ENCODE results near the gene GOLGA6D.
"Not testable (repeated sequence)": the region's sequence is repeated elsewhere in the genome, so short reads cannot be mapped to it uniquely, and the experiment has no call there.

Gene GOLGA6D

GRCh38 chr15:75298541-75299310 is 16.1 kb downstream of the GOLGA6D start:
- not testable (repeated sequence) for H3K27me3 ChIP-seq (ENCODE audit: control insufficient read depth in 1 of 2, insufficient read depth in 2 of 2, low read length in 2 of 2)

DNA sequence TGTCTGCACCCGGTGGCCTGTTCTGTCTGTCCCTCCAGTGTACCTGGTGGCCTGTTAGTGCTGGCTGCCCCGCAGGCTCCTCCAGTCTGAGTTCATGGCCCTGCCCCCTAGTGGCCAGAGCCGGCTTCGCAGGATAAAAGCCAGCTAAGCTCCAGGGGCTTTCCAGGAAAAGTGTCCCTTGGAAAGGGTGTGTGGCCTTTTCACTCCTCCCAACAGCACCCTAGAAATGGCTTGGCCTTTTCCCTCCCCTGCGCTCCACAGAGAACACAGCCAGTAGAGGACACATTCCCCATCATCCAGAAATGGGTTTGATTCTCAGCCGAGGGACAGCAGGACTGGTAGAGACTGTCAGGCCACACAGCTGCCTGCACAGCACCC is 16.7 kb downstream of the GOLGA6D start:
- not testable (repeated sequence) for H3K27ac ChIP-seq (ENCODE audit: low read depth, low read length); H3K4me1 ChIP-seq (ENCODE audit: insufficient read depth, low read length); H3K9ac ChIP-seq (ENCODE audit: low read length); H3K9me3 ChIP-seq (ENCODE audit: low read length); H3K27me3 ChIP-seq (ENCODE audit: control insufficient read depth in 1 of 2, insufficient read depth in 2 of 2, low read length in 2 of 2); H3K4me3 ChIP-seq (ENCODE audit: low read depth in 1 of 2, low read length in 2 of 2); H3K36me3 ChIP-seq (ENCODE audit: insufficient read depth, low read length)

More at GRCh38 chr15:75298541-75299310, 16.1 kb downstream of the GOLGA6D start:
- not testable (repeated sequence) for H3K4me3 ChIP-seq (ENCODE audit: low read depth in 1 of 2, low read length in 2 of 2); H3K9me3 ChIP-seq (ENCODE audit: low read length); H3K36me3 ChIP-seq (ENCODE audit: insufficient read depth, low read length); H3K27ac ChIP-seq (ENCODE audit: low read depth, low read length); H3K9ac ChIP-seq (ENCODE audit: low read length); H3K4me1 ChIP-seq (ENCODE audit: insufficient read depth, low read length)

DNA sequence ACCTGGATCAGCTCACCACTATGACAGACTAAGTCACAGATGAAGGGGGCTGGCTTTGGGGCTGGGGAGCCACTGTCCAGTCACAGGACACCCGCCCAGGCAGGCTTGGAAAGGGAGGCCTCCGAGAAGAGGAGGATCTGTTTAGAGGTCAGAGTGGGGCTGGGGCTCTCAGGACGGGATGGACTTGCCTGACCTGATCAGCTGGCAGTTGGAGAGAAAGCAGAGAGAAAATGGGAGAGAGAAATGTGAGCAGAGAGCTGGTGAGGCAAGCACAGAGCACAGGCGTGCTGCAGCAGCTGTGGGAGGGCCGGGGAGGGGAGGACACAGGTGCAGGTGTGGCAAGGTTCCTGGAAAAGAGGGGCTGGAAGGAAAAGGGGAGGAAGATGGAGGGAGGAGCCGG is 17.4 kb downstream of the GOLGA6D start:
- H3K27ac ChIP-seq (ENCODE audit: low read depth, low read length); H3K4me1 ChIP-seq (ENCODE audit: insufficient read depth, low read length); H3K9ac ChIP-seq (ENCODE audit: low read length): not testable (repeated sequence)

GRCh38 chr15:75302318-75302717 is 19.7 kb downstream of the GOLGA6D start:
- no peak overlapping the region for H3K9ac ChIP-seq (ENCODE audit: low read length)
- no peaks in the 10 kb centered on the region for H3K9me3 ChIP-seq (ENCODE audit: low read length)
- no peaks in the 10 kb centered on the region for H3K4me1 ChIP-seq (ENCODE audit: insufficient read depth, low read length)

More for the DNA sequence above, 17.4 kb downstream of the GOLGA6D start:
- not testable (repeated sequence) for H3K4me3 ChIP-seq (ENCODE audit: low read depth in 1 of 2, low read length in 2 of 2); H3K9me3 ChIP-seq (ENCODE audit: low read length); H3K27me3 ChIP-seq (ENCODE audit: control insufficient read depth in 1 of 2, insufficient read depth in 2 of 2, low read length in 2 of 2); H3K36me3 ChIP-seq (ENCODE audit: insufficient read depth, low read length)

DNA sequence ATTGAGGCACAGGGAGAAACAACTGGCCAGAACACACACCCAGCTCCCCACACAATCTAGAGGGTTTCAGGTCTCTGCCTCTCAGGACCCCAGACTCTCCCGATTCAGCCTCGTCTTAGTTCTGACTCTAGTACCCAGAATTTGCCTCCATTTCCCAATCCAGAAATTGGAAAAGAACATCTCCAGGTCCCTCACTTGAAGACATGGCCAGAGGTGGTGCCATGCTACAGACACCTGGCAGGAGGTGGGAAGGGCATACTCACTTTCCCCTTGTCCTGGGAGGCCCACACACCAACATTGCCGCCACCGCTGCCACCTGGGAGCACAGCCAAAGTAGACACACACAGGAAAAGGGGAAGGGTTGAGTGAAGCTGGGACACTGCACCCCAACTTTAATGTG is 20.1 kb downstream of the GOLGA6D start:
- not testable (repeated sequence) for H3K36me3 ChIP-seq (ENCODE audit: insufficient read depth, low read length); H3K9ac ChIP-seq (ENCODE audit: low read length); H3K27ac ChIP-seq (ENCODE audit: low read depth, low read length); H3K9me3 ChIP-seq (ENCODE audit: low read length); H3K27me3 ChIP-seq (ENCODE audit: control insufficient read depth in 1 of 2, insufficient read depth in 2 of 2, low read length in 2 of 2); H3K4me3 ChIP-seq (ENCODE audit: low read depth in 1 of 2, low read length in 2 of 2); H3K4me1 ChIP-seq (ENCODE audit: insufficient read depth, low read length)

More at GRCh38 chr15:75302318-75302717, 19.7 kb downstream of the GOLGA6D start:
- Histone ChIP-seq H3K27ac (ENCODE audit: low read depth, low read length) (no peak overlapping the region), H3K4me3 (ENCODE audit: low read depth in 1 of 2, low read length in 2 of 2) (no peak overlapping the region), H3K27me3 (ENCODE audit: control insufficient read depth in 1 of 2, insufficient read depth in 2 of 2, low read length in 2 of 2) (no peaks in the 10 kb centered on the region), H3K36me3 (ENCODE audit: insufficient read depth, low read length) (no peaks in the 10 kb centered on the region)

DNA sequence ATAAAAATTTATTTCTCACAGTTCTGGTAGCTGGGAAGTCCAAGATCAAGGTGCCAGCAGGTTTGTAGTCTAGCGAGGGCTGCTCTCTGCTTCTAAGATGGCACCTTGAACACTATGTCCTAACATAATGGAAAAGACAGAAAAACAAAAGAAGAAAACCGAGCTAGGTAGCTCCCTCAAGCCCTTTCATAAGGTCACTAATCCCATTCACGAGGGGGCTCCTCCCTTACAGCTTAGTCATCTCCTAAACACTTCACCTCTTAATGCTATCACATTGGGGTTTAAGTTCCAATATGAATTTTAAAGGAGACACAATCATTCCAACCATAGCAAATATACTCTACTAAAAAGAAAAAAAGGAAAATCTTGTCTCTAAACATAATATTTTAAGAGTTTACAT is 23.6 kb downstream of the GOLGA6D start:
- Histone ChIP-seq H3K4me1 (ENCODE audit: insufficient read depth, low read length) (no peaks in the 10 kb centered on the region), H3K9ac (ENCODE audit: low read length) (no peak overlapping the region), H3K27me3 (ENCODE audit: control insufficient read depth in 1 of 2, insufficient read depth in 2 of 2, low read length in 2 of 2) (no peaks in the 10 kb centered on the region), H3K27ac (ENCODE audit: low read depth, low read length) (no peak overlapping the region), H3K9me3 (ENCODE audit: low read length) (no peaks in the 10 kb centered on the region), H3K36me3 (ENCODE audit: insufficient read depth, low read length) (no peaks in the 10 kb centered on the region), H3K4me3 (ENCODE audit: low read depth in 1 of 2, low read length in 2 of 2) (no peak overlapping the region)

- Histone ChIP-seq H3K4me1 (ENCODE audit: insufficient read depth, low read length) (no peaks in the 10 kb centered on the region), H3K9me3 (ENCODE audit: low read length) (no peaks in the 10 kb centered on the region), H3K4me3 (ENCODE audit: low read depth in 1 of 2, low read length in 2 of 2) (no peak overlapping the region), H3K36me3 (ENCODE audit: insufficient read depth, low read length) (no peaks in the 10 kb centered on the region), H3K27me3 (ENCODE audit: control insufficient read depth in 1 of 2, insufficient read depth in 2 of 2, low read length in 2 of 2) (no peaks in the 10 kb centered on the region), H3K9ac (ENCODE audit: low read length) (no peak overlapping the region), H3K27ac (ENCODE audit: low read depth, low read length) (no peak overlapping the region)
Measured at GRCh38 chr15:75307778-75308390, 25.2 kb downstream of the GOLGA6D start.

DNA sequence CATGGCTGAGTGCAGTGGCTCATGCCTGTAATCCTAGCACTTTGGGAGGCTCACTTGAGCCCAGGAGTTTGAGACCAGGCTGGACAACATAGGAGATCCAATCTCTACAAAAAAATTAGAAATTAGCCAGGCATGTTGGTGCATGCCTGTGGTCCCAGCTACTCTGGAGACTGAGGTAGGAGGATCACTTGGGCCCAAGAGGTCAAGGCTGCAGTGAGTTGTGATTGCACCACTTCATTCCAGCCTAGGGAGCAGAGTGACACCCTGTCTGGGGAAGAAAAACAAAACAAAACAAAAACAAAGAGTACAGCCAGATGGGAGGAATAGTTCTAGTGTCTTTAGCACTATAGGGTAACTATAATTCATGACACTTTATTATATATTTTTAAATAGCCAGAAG is 27.1 kb downstream of the GOLGA6D start:
- H3K36me3 ChIP-seq (ENCODE audit: insufficient read depth, low read length), result no peaks in the 10 kb centered on the region
- no peak overlapping the region for H3K9ac ChIP-seq (ENCODE audit: low read length)
- no peaks in the 10 kb centered on the region for H3K9me3 ChIP-seq (ENCODE audit: low read length)
- no peaks in the 10 kb centered on the region for H3K27me3 ChIP-seq (ENCODE audit: control insufficient read depth in 1 of 2, insufficient read depth in 2 of 2, low read length in 2 of 2)
- H3K4me1 ChIP-seq (ENCODE audit: insufficient read depth, low read length), result no peaks in the 10 kb centered on the region
- no peak overlapping the region for H3K4me3 ChIP-seq (ENCODE audit: low read depth in 1 of 2, low read length in 2 of 2)
- no peak overlapping the region for H3K27ac ChIP-seq (ENCODE audit: low read depth, low read length)

- not testable (repeated sequence) for H3K4me1 ChIP-seq (ENCODE audit: insufficient read depth, low read length); H3K9ac ChIP-seq (ENCODE audit: low read length); H3K27me3 ChIP-seq (ENCODE audit: control insufficient read depth in 1 of 2, insufficient read depth in 2 of 2, low read length in 2 of 2); H3K4me3 ChIP-seq (ENCODE audit: low read depth in 1 of 2, low read length in 2 of 2); H3K36me3 ChIP-seq (ENCODE audit: insufficient read depth, low read length); H3K9me3 ChIP-seq (ENCODE audit: low read length); H3K27ac ChIP-seq (ENCODE audit: low read depth, low read length)
Measured at GRCh38 chr15:75312548-75312947, 29.9 kb downstream of the GOLGA6D start.

- Histone ChIP-seq H3K9ac (ENCODE audit: low read length) (no peak overlapping the region), H3K27ac (ENCODE audit: low read depth, low read length) (no peak overlapping the region), H3K4me1 (ENCODE audit: insufficient read depth, low read length) (no peaks in the 10 kb centered on the region), H3K4me3 (ENCODE audit: low read depth in 1 of 2, low read length in 2 of 2) (no peak overlapping the region), H3K36me3 (ENCODE audit: insufficient read depth, low read length) (no peaks in the 10 kb centered on the region), H3K27me3 (ENCODE audit: control insufficient read depth in 1 of 2, insufficient read depth in 2 of 2, low read length in 2 of 2) (no peaks in the 10 kb centered on the region), H3K9me3 (ENCODE audit: low read length) (no peaks in the 10 kb centered on the region)
Measured at GRCh38 chr15:75313116-75313845, 30.6 kb downstream of the GOLGA6D start.

DNA sequence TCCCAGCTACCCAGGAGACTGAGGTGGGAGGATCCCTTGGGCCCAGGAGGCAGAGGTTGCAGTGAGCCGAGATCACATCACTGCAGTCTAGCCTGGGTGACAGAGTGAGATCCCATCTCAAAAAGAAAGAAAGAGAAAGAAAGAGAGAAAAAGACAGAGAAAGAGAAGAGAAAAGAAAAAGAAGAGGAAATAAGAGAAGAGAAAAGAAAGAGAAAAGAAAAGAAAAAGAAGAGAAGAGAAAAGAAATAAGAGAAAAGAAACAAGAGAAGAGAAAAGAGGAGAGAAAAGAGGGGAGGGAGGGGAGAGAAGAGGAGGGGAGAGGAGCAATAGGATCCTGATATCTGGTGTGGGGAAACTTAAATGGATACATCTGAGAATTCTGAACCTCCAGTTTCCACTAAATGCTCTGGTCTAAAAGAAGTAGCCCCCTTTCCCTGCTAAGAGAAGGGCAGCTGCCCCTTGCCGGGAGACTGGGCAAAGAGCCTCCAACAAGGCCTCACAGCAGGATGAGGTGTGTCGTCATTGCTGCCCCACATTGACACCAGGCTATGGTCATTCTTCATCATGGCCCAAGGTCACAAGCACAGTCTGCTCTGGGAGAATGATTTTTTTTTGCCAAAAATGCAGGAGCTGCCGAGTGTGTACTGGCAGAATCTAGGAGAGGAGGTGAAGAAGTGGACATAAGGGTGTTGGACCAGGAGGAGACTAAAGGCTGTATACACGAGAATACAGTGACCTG is 32.1 kb downstream of the GOLGA6D start:
- H3K9ac ChIP-seq (ENCODE audit: low read length), result no peak overlapping the region
- no peak overlapping the region for H3K27ac ChIP-seq (ENCODE audit: low read depth, low read length)
- no peaks in the 10 kb centered on the region for H3K9me3 ChIP-seq (ENCODE audit: low read length)
- H3K36me3 ChIP-seq (ENCODE audit: insufficient read depth, low read length), result no peaks in the 10 kb centered on the region
- no peaks in the 10 kb centered on the region for H3K4me1 ChIP-seq (ENCODE audit: insufficient read depth, low read length)
- H3K27me3 ChIP-seq (ENCODE audit: control insufficient read depth in 1 of 2, insufficient read depth in 2 of 2, low read length in 2 of 2), result no peaks in the 10 kb centered on the region
- no peak overlapping the region for H3K4me3 ChIP-seq (ENCODE audit: low read depth in 1 of 2, low read length in 2 of 2)

All from muscle layer of colon (tissue), 2 donors.